NB4 (cell line): ENCODE data around the gene SLC38A11.

Source experiments
- MYC ChIP-seq: IDR thresholded peaks from 2 replicates; pipeline ENCODE4 v1.6.1; 2011; ENCODE audit warnings: low read depth, low read length
- POLR2A ChIP-seq: IDR thresholded peaks from 2 replicates; pipeline ENCODE4 v1.6.1; 2011; ENCODE audit warnings: mild to moderate bottlenecking; ENCODE audit not compliant: insufficient read length; ENCODE audit errors: extremely low read depth
- TF ChIP-seq, protein P1 (sequence below): IDR thresholded peaks from one replicate; pipeline ENCODE4 v1.5.1; 2012; ENCODE audit warnings: low read depth, low read length
- TF ChIP-seq, protein P2 (sequence below): IDR thresholded peaks from 2 replicates; pipeline ENCODE4 v1.6.1; 2011; ENCODE audit warnings: low read depth, low read length

- no peak for TF ChIP-seq POLR2A
- TF ChIP-seq, protein P1, sequence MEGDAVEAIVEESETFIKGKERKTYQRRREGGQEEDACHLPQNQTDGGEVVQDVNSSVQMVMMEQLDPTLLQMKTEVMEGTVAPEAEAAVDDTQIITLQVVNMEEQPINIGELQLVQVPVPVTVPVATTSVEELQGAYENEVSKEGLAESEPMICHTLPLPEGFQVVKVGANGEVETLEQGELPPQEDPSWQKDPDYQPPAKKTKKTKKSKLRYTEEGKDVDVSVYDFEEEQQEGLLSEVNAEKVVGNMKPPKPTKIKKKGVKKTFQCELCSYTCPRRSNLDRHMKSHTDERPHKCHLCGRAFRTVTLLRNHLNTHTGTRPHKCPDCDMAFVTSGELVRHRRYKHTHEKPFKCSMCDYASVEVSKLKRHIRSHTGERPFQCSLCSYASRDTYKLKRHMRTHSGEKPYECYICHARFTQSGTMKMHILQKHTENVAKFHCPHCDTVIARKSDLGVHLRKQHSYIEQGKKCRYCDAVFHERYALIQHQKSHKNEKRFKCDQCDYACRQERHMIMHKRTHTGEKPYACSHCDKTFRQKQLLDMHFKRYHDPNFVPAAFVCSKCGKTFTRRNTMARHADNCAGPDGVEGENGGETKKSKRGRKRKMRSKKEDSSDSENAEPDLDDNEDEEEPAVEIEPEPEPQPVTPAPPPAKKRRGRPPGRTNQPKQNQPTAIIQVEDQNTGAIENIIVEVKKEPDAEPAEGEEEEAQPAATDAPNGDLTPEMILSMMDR: no peak
- TF ChIP-seq, protein P2, sequence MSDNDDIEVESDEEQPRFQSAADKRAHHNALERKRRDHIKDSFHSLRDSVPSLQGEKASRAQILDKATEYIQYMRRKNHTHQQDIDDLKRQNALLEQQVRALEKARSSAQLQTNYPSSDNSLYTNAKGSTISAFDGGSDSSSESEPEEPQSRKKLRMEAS: no peak
- TF ChIP-seq MYC: no peak
Observed at GRCh38 chr2:164952057-164952702, 3.1 kb downstream of the SLC38A11 start.
